ENCODE results near the gene TAS2R60. TPM values are rescaled to one million over a fixed set of nuclear protein-coding genes. Genes with fewer than 3 reads are reported as not detected.

The TAS2R60 gene
- total and polyA plus RNA-seq, 2 experiments from 2014 or later, result not detected

- Histone ChIP-seq H3K36me3 (ENCODE audit: low read depth) (no peaks in the 10 kb centered on the region), H3F3A (ENCODE audit: insufficient read depth) (peaks cover 9% of the 10 kb centered on the region), H4K20me1 (ENCODE audit: insufficient read depth) (no peaks in the 10 kb centered on the region), H3K79me2 (ENCODE audit: insufficient read depth) (no peaks in the 10 kb centered on the region), H2AFZ (peak overlapping the region; percentile 76), H3K9me2 (ENCODE audit: insufficient read depth) (0 out of 2 replicates have a peak, but pooled peaks cover 3% of the 10 kb centered on the region), H3K9me3 (ENCODE audit: low read depth) (no peaks in the 10 kb centered on the region), H3K27ac (peak overlapping the region; percentile 26; the same call in 1 of the 2 replicates), H3K4me2 (ENCODE audit: unreplicated experiment) (peak overlapping the region; percentile 69), H3K4me3 (peak overlapping the region; percentile 45), H3K4me1 (ENCODE audit: insufficient read depth) (peaks cover 23% of the 10 kb centered on the region), H3K9ac (no peak overlapping the region), H3K27me3 (replicated peaks; ENCODE audit: insufficient read depth) (no peaks in the 10 kb centered on the region)
- TF ChIP-seq EZH2phosphoT487 (IDR thresholded peaks at IDR 0.05; ENCODE audit: insufficient read depth, low read depth) (no peak), EZH2 (IDR thresholded peaks at IDR 0.05; ENCODE audit: insufficient read depth, poor library complexity, severe bottlenecking) (no peak)
- in situ Hi-C loops (cut with MboI), result no loop called here
- peak; percentile 56 for DNase-seq
- 26 to 55% methylated on average over 2 of the region's 2 CpGs for WGBS, 2 experiments (ENCODE audit: low coverage in 1 of 2, low lambda C conversion rate in 2 of 2, missing lambda C conversion rate in 2 of 2)
These were observed 8.0 kb upstream of the TAS2R60 start for GRCh38 chr7:143435266-143435665.

GRCh38 chr7:143436325-143436946, 6.8 kb upstream of the TAS2R60 start:
- TF ChIP-seq EZH2phosphoT487 (IDR thresholded peaks at IDR 0.05; ENCODE audit: insufficient read depth, low read depth), result no peak
- TF ChIP-seq EZH2 (IDR thresholded peaks at IDR 0.05; ENCODE audit: insufficient read depth, poor library complexity, severe bottlenecking), result no peak
- Histone ChIP-seq H3K27ac (no peak overlapping the region), H3K36me3 (ENCODE audit: low read depth) (no peaks in the 10 kb centered on the region), H4K20me1 (ENCODE audit: insufficient read depth) (no peaks in the 10 kb centered on the region), H3K4me1 (ENCODE audit: insufficient read depth) (peaks cover 14% of the 10 kb centered on the region), H3K4me3 (no peak overlapping the region), H3K79me2 (ENCODE audit: insufficient read depth) (no peaks in the 10 kb centered on the region), H3K27me3 (replicated peaks; ENCODE audit: insufficient read depth) (no peaks in the 10 kb centered on the region), H3K9me3 (ENCODE audit: low read depth) (no peaks in the 10 kb centered on the region), H3F3A (ENCODE audit: insufficient read depth) (no peaks in the 10 kb centered on the region), H2AFZ (no peak overlapping the region), H3K9me2 (ENCODE audit: insufficient read depth) (no peaks in the 10 kb centered on the region), H3K9ac (no peak overlapping the region), H3K4me2 (ENCODE audit: unreplicated experiment) (no peak overlapping the region)
- in situ Hi-C loops (cut with MboI), result no loop called here
- no peak for DNase-seq
- 94 to 98% methylated on average over 3 of the region's 3 CpGs for WGBS, 2 experiments (ENCODE audit: low coverage in 1 of 2, low lambda C conversion rate in 2 of 2, missing lambda C conversion rate in 2 of 2)

- no peak overlapping the region for H3K9ac ChIP-seq
- H3K9me2 ChIP-seq (ENCODE audit: insufficient read depth), result no peaks in the 10 kb centered on the region
- no peak for DNase-seq
- no peak overlapping the region for H3K4me2 ChIP-seq (ENCODE audit: unreplicated experiment)
- H3K27me3 ChIP-seq (replicated peaks; ENCODE audit: insufficient read depth), result no peaks in the 10 kb centered on the region
- H3K4me1 ChIP-seq (ENCODE audit: insufficient read depth), result peaks cover 14% of the 10 kb centered on the region
- H3K27ac ChIP-seq, result no peak overlapping the region
- no peaks in the 10 kb centered on the region for H3F3A ChIP-seq (ENCODE audit: insufficient read depth)
- H3K79me2 ChIP-seq (ENCODE audit: insufficient read depth), result no peaks in the 10 kb centered on the region
- no peak overlapping the region for H2AFZ ChIP-seq
- 52 to 59% methylated on average over 4 of the region's 4 CpGs for WGBS, 2 experiments (ENCODE audit: low coverage in 1 of 2, low lambda C conversion rate in 2 of 2, missing lambda C conversion rate in 2 of 2)
- H3K4me3 ChIP-seq, result no peak overlapping the region
- H3K36me3 ChIP-seq (ENCODE audit: low read depth), result no peaks in the 10 kb centered on the region
- no peaks in the 10 kb centered on the region for H4K20me1 ChIP-seq (ENCODE audit: insufficient read depth)
- H3K9me3 ChIP-seq (ENCODE audit: low read depth), result no peaks in the 10 kb centered on the region
- TF ChIP-seq EZH2phosphoT487 (IDR thresholded peaks at IDR 0.05; ENCODE audit: insufficient read depth, low read depth), result no peak
- TF ChIP-seq EZH2 (IDR thresholded peaks at IDR 0.05; ENCODE audit: insufficient read depth, poor library complexity, severe bottlenecking), result no peak
- in situ Hi-C loops (cut with MboI), result no loop called here
These were observed 5.7 kb upstream of the TAS2R60 start for GRCh38 chr7:143437578-143437977.

GRCh38 chr7:143439866-143440265, 3.4 kb upstream of the TAS2R60 start:
- Histone ChIP-seq H3K4me2 (ENCODE audit: unreplicated experiment) (no peak overlapping the region), H3K9ac (no peak overlapping the region), H3K9me2 (ENCODE audit: insufficient read depth) (no peaks in the 10 kb centered on the region), H3K27me3 (replicated peaks; ENCODE audit: insufficient read depth) (no peaks in the 10 kb centered on the region), H2AFZ (no peak overlapping the region), H3K4me3 (no peak overlapping the region), H3K36me3 (ENCODE audit: low read depth) (no peaks in the 10 kb centered on the region), H3F3A (ENCODE audit: insufficient read depth) (no peaks in the 10 kb centered on the region), H3K27ac (no peak overlapping the region), H3K4me1 (ENCODE audit: insufficient read depth) (peaks cover 8% of the 10 kb centered on the region), H4K20me1 (ENCODE audit: insufficient read depth) (no peaks in the 10 kb centered on the region), H3K9me3 (ENCODE audit: low read depth) (no peaks in the 10 kb centered on the region), H3K79me2 (ENCODE audit: insufficient read depth) (no peaks in the 10 kb centered on the region)
- in situ Hi-C loops (cut with MboI), result no loop called here
- no peak for TF ChIP-seq EZH2 (IDR thresholded peaks at IDR 0.05; ENCODE audit: insufficient read depth, poor library complexity, severe bottlenecking)
- TF ChIP-seq EZH2phosphoT487 (IDR thresholded peaks at IDR 0.05; ENCODE audit: insufficient read depth, low read depth), result no peak
- WGBS, 2 experiments (ENCODE audit: low coverage in 1 of 2, low lambda C conversion rate in 2 of 2, missing lambda C conversion rate in 2 of 2), result 91 to 95% methylated on average over 2 of the region's 2 CpGs
- DNase-seq, result no peak

Data from GM23248 (cell line).